Panc1 (cell line): ENCODE data around the gene IL4. TPM values are rescaled to one million over a fixed set of nuclear protein-coding genes. Genes with fewer than 3 reads are reported as not detected.

ENCODE experiments used
- ATAC-seq: fragments of 200-7000 bp; cut with Tn5 transposase; 2 replicates; pipeline ENCODE4 v1.9.1; 2020; ENCODE audit warnings: mild to moderate bottlenecking, moderate library complexity
- BruUV-seq: library from RNA; stranded (reverse); fragments of 400-500 nt; replicated peaks from 2 replicates; lab custom pipeline; 2021; lab: Mats Ljungman, UMichigan
- CTCF ChIA-PET: fragments of 300-600 bp; sonication (Branson Sonifier 250); formaldehyde crosslinking; loops from one replicate; lab custom pipeline; 2022; ENCODE audit warnings: antibody characterized with exemption; lab: Charles Lee
- POLR2A ChIA-PET: fragments of 300-600 bp; sonication (Branson Sonifier 250); formaldehyde crosslinking; loops from one replicate; lab custom pipeline; 2022; ENCODE audit warnings: antibody characterized with exemption; lab: Charles Lee
- DNase-seq: peaks from one replicate; pipeline ENCODE4 v3.0.0-alpha.2; 2010; ENCODE audit warnings: low read depth, low spot score
- H3K27ac ChIP-seq: 2 replicates; pipeline ENCODE4 v1.5.1; 2011; ENCODE audit warnings: mild to moderate bottlenecking, low read length, inconsistent platforms
- H3K27me3 ChIP-seq: fragments of 200-500 bp; sonication (Bioruptor generic); 2 replicates; pipeline ENCODE4 v1.6.0; 2014; ENCODE audit warnings: low read length, inconsistent platforms; ENCODE audit not compliant: control insufficient read depth, insufficient read depth
- H3K36me3 ChIP-seq: fragments of 200-500 bp; sonication (Bioruptor generic); 2 replicates; pipeline ENCODE4 v1.5.1; 2014; ENCODE audit warnings: inconsistent platforms, mild to moderate bottlenecking, low read length, moderate library complexity; ENCODE audit not compliant: control insufficient read depth, insufficient read depth
- H3K4me1 ChIP-seq: 2 replicates; pipeline ENCODE4 v1.5.1; 2011; ENCODE audit warnings: inconsistent platforms, mild to moderate bottlenecking, low read length, moderate library complexity; ENCODE audit not compliant: control insufficient read depth, insufficient read depth
- H3K4me3 ChIP-seq, 2 experiments: 2 replicates each; pipeline ENCODE4 v1.5.1; 2011 to 2012; ENCODE audit warnings: low read depth in 2 of 2, low read length in 2 of 2, mild to moderate bottlenecking in 2 of 2, inconsistent platforms in 1 of 2, moderate library complexity in 1 of 2
- H3K9me3 ChIP-seq: fragments of 200-500 bp; sonication (Bioruptor generic); 2 replicates; pipeline ENCODE4 v1.5.1; 2014; ENCODE audit warnings: low read depth, mild to moderate bottlenecking, inconsistent platforms, low read length, moderate library complexity; ENCODE audit not compliant: control insufficient read depth, insufficient read depth
- CTCF ChIP-seq: fragments of 450-650 bp; IDR thresholded peaks from 2 replicates; pipeline ENCODE4 v1.5.1; 2017; ENCODE audit warnings: mild to moderate bottlenecking
- POLR2AphosphoS5 ChIP-seq: IDR thresholded peaks from 2 replicates; pipeline ENCODE4 v1.6.1; 2012; ENCODE audit warnings: mild to moderate bottlenecking, low read depth, low read length, moderate library complexity
- SIN3A ChIP-seq: IDR thresholded peaks from 2 replicates; pipeline ENCODE4 v1.6.1; 2012; ENCODE audit warnings: low read depth, mild to moderate bottlenecking, low read length, moderate library complexity, borderline replicate concordance; ENCODE audit not compliant: insufficient read depth
- TCF7L2 ChIP-seq: IDR thresholded peaks from 2 replicates; pipeline ENCODE4 v1.6.1; 2011; ENCODE audit warnings: mild to moderate bottlenecking, low read depth, low read length, inconsistent platforms
- in situ Hi-C: cut with HindIII; loops from 2 replicates; pipeline ENCODE4 v1.10.0; 2016; ENCODE audit warnings: low sequenced_read_pairs, low pct_unique_long_range_greater_than_20kb
- intact Hi-C: fragments of 100-400 bp; cut with micrococcal nuclease; formaldehyde crosslinking; loops from one replicate; pipeline ENCODE4 v1.10.0; 2022; ENCODE audit not compliant: unreplicated experiment
- total RNA-seq: library from RNA; stranded (reverse); gene quantifications from one replicate; pipeline ENCODE4 v1.2.1, GENCODE V29; 2021; ENCODE audit not compliant: unreplicated experiment
- TF ChIP-seq, protein P1 (sequence below), 2 experiments: IDR thresholded peaks; 2 replicates each; pipeline ENCODE4 v1.6.1; 2011 to 2012; ENCODE audit warnings: low read depth in 2 of 2, control low read depth in 1 of 2, low read length in 1 of 2, mild to moderate bottlenecking in 1 of 2, moderate library complexity in 1 of 2; ENCODE audit not compliant: insufficient read depth in 1 of 2

Gene IL4
- total RNA-seq, 1 experiment from 2014 or later, result not detected

DNA sequence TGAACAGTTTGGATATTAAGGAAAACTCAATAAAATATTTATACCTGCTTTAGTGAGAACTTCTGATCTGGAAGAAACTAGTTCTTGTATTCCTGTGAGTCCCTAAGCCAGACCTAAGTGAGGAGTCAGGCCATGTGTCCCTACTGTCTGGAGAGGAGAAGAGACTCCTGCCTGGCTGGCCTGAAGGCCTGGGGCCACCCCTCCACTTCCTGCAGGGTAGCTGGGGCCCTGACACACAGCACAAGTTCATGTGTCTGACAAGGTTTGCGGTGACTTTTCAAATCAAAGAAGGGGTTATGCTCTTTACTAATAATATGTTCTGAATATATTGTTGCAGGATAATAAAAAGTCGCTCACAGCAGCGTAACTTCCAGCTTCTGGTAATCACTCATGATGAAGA lies 31.9 kb upstream of the IL4 start:
- no peak for TF ChIP-seq SIN3A
- TF ChIP-seq CTCF, result no peak
- no peak for TF ChIP-seq POLR2AphosphoS5
- TF ChIP-seq, protein P1, sequence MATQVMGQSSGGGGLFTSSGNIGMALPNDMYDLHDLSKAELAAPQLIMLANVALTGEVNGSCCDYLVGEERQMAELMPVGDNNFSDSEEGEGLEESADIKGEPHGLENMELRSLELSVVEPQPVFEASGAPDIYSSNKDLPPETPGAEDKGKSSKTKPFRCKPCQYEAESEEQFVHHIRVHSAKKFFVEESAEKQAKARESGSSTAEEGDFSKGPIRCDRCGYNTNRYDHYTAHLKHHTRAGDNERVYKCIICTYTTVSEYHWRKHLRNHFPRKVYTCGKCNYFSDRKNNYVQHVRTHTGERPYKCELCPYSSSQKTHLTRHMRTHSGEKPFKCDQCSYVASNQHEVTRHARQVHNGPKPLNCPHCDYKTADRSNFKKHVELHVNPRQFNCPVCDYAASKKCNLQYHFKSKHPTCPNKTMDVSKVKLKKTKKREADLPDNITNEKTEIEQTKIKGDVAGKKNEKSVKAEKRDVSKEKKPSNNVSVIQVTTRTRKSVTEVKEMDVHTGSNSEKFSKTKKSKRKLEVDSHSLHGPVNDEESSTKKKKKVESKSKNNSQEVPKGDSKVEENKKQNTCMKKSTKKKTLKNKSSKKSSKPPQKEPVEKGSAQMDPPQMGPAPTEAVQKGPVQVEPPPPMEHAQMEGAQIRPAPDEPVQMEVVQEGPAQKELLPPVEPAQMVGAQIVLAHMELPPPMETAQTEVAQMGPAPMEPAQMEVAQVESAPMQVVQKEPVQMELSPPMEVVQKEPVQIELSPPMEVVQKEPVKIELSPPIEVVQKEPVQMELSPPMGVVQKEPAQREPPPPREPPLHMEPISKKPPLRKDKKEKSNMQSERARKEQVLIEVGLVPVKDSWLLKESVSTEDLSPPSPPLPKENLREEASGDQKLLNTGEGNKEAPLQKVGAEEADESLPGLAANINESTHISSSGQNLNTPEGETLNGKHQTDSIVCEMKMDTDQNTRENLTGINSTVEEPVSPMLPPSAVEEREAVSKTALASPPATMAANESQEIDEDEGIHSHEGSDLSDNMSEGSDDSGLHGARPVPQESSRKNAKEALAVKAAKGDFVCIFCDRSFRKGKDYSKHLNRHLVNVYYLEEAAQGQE (IDR thresholded peaks at IDR 0.05; ENCODE audit: insufficient read depth in 1 of 2, low read depth in 2 of 2, low read length in 1 of 2), result no peak
- no peak for TF ChIP-seq TCF7L2
- H3K27ac ChIP-seq, result no peak overlapping the region
- CTCF ChIA-PET, result no interaction called here
- peaks cover 30% of the 10 kb centered on the region for H3K36me3 ChIP-seq
- DNase-seq (no peak), ATAC-seq (no peak)
- in situ Hi-C loops, result no loop called here
- H3K4me3 ChIP-seq, result no peak overlapping the region
- H3K9me3 ChIP-seq, result no peaks in the 10 kb centered on the region
- H3K4me1 ChIP-seq, result no peaks in the 10 kb centered on the region
- intact Hi-C loops, result no loop called here
- BruUV-seq, result no TSS peak
- no peaks in the 10 kb centered on the region for H3K27me3 ChIP-seq
- POLR2A ChIA-PET, result interaction anchor here (0.6 kb wide), 1 partner anchor 66 kb away, joined by 14 read pairs; no protein-coding TSS in a partner anchor

- ChIA-PET CTCF (no interaction called here), POLR2A (no interaction called here)
- H3K4me3 ChIP-seq, result no peak overlapping the region
- H3K4me1 ChIP-seq, result no peaks in the 10 kb centered on the region
- peaks cover 19% of the 10 kb centered on the region for H3K36me3 ChIP-seq
- no peak overlapping the region for H3K27ac ChIP-seq
- intact Hi-C loops, result no loop called here
- in situ Hi-C loops, result no loop called here
- no peak for DNase-seq
- no peak for ATAC-seq
- H3K27me3 ChIP-seq, result no peaks in the 10 kb centered on the region
- H3K9me3 ChIP-seq, result no peaks in the 10 kb centered on the region
- TF ChIP-seq SIN3A (no peak), CTCF (no peak), TCF7L2 (no peak), POLR2AphosphoS5 (no peak)
- TF ChIP-seq, protein P1 (IDR thresholded peaks at IDR 0.05; ENCODE audit: insufficient read depth in 1 of 2, low read depth in 2 of 2, low read length in 1 of 2), result no peak
- no TSS peak for BruUV-seq
Measured at GRCh38 chr5:132644177-132644576, 29.6 kb upstream of the IL4 start.
